GM21526 (cell line): Measurements from ENCODE around the gene ANKRD28.

Experiments used
- ATAC-seq: cut with Tn5 transposase; IDR thresholded peaks from one replicate; pipeline ENCODE4 v1.9.1; 2021; ENCODE audit warnings: moderate library complexity; ENCODE audit not compliant: unreplicated experiment, low FRiP score

Gene ANKRD28

DNA sequence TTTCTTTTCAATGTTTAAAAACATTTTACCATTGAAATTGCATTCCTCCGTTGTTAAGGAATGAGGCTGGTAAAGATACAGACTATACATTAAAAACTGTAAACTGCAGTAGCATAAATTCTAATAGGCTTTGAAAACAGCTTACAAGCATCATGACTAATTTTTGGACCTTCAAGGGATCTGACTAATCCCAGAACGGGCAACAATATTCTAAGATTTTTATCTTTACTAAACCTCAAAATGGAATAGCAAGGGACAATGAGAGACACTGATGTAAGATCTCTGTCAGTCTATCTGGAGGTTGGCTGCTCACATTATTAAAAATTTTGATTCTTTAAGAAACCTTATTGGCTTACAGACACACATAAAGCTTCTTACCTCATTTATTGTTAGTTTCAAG, 121.5 kb downstream of the ANKRD28 start:
- ATAC-seq: no peak

DNA sequence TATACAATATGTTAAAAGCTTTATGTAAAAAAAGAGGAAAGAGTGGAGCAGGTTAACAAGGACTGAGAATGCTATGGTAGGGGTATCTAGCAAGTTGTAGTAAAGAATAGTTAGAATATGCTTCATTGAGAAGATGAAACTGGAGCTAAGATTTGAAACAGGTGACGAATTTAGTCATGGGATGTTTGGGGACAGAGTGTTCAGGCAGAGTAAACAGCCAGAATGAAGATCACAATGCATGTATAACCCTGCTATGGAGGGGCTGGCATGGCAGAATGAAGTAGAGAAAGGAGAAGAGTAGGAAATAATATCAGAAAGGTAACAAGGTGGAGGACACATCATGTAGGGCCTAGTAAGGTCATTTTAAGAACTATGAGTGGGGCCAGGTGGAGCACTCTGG, 124.2 kb downstream of the ANKRD28 start:
- no peak for ATAC-seq

DNA sequence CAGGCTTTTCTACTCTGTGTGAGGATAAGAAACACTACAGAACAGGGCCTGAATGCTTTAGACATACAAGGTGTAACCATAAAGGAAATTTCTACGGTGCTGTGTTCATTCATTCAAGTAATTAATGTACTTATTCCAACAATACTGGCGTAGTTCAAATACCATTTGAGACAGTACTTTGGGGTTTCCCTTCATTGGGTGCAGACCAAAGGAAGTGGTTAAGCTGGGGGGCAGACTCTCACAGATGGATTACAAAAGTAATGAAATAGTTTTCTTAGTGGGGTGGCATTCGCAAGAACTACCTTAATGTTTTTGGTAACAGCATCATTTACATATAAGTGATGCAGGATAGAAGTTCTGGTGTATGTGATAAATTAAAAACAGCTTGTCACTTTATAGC, 130.3 kb downstream of the ANKRD28 start:
- no peak for ATAC-seq

DNA sequence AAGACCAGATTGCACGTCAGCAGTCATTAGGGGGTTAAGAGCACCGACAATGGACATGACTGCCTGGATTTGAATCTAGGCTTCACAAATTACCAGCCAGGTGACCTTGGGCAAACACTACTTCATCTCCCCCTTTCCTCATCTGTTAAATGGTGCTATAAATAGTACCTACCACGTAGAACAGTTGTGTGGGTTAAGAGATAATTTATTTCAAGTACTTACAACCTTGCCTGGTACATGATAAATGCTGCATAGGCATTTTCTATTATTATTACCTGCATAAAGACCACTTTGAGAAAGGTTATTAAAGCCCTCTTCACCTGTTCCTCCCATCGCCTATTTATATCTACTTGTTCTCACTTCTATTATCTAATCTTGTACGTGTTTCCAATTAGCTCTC, 131.5 kb downstream of the ANKRD28 start:
- no peak for ATAC-seq

DNA sequence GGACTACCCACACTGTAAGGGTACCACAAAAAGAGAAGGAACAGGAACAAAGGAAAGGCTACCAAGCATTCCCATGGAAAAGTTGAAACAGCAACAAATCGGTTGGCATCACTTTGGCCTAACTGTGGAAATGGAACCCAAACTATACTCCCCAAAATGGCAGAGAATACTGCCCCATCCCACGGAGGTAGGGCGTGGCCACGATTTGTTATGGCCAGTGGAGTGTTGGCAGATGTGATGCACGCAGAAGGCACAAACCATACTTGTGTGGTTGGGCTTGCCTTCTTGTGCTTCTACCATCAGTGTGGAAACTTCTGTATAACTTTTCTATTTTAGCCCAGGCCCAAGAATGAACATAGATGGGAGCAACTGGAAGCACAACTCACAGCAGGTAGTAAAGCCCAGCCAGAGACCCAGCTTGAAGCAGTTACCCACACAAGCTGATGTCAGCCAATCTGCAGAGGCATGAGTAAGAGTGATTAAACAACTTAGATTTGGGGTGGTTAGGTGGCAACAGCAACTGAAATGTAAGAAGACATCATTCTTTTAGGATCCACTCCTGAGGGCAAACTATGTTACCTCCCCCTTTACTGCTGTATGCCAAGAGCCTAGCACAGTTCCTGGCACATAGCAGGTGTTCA, 132.1 kb downstream of the ANKRD28 start:
- no peak for ATAC-seq

DNA sequence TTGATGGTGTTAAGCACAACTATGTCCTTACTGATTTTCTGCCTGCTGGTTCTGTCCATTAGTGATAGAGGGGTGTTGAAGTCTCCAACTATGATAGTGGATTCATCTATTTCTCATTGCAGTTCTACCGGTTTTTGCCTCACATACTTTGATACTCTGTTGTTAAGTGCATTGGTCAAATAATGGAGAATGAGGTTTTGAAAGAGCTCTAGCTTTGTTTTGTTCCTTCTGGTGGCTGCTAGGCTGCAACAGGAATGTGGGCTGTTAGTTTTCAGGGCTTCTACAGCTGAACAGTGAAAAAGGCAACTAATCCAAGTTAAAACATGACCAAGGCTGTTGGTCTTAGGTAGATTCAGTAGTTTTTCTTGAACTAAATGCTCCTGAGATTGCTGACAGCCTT, 133.6 kb downstream of the ANKRD28 start:
- ATAC-seq: no peak

DNA sequence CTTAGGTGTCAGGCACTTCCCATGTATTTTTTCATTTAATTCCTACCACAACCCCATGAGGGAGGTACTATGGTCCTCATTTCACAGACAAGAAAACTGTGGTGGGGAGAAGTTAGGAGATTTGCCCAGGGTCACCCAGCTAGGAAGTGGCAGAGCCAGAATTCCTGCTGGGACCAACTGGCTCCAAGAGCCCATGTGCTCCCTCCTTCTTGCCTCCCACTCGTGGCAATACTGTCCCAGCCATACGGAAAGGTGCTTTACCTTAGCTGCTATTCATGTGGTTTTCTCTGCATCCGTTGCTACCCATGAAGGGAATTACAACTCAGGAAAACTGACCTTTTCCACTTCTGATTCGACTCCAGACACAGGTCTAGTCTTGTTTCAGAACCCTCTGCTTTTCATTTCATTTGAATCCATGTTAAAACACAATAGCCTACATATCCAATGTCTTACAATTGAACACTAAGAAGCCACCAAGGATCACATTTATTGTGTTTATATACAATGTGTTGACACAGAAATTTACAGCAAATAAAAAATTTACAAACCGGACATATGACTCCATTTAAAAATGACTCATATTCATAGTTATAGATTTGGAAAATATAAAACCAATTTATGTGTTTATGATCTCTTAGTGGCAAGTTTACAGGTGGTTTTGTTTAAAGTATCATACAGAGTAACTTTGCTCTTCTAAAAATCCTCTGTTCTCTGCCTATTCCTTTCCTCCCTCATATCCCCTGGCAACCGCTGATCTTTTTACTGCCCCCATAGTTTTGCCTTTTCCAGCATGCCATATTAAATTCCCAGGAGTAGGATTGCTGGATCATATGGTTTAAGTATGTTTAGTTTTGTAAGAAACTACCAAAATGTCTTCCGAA, 137.5 kb downstream of the ANKRD28 start:
- ATAC-seq: no peak

DNA sequence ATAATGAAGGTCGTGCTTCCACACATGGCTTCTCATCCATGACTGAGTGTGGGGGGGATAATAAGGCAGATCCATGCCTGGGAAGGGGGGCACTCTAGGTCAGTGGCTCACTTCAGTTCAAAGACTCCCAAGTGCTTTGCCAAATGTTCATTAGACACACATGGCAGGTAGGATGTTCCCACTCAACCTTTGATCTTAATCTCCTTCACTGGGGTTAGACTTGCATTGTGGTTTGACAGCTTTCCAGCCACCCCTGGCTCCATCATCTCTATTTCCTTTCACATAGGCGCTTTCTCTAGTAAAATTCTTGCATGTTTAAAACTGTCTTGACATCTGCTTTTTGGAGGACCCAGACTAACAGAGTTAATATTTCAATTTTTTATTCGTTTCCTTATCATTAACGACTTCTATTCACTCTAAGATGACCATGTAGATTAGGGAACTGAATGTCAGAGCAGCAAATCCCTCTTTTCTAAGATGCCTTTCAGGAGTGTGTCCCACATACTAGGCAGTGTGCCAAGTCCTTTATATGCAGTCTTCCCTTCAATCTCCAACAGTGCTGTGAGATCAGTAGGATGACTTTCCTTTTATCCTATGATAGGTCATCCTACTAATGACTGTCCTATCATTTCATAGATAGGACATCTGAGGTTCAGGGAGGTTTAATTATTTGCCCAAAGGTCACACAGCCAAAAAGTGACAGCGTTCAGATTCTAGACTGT, 138.4 kb downstream of the ANKRD28 start:
- ATAC-seq: no peak

DNA sequence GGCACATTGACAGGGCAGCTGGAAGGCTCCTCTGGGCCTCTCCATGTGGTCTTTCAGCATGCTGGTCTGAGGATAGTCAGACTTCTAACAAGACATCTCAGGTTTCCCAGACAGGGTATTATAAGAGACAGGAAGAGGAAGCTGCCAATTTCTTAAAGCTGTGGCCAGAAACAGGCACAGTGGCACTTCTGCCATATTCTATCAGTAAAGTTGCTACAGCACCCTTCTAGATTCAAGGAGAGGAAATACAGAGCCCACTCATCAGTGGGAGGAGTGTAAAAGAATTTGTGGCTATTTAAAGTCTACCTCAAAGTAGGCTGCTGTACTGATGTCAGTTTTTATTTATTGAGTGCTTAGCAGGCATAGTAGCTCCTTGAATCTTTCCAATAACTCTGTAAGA, 140.8 kb downstream of the ANKRD28 start:
- ATAC-seq: no peak

DNA sequence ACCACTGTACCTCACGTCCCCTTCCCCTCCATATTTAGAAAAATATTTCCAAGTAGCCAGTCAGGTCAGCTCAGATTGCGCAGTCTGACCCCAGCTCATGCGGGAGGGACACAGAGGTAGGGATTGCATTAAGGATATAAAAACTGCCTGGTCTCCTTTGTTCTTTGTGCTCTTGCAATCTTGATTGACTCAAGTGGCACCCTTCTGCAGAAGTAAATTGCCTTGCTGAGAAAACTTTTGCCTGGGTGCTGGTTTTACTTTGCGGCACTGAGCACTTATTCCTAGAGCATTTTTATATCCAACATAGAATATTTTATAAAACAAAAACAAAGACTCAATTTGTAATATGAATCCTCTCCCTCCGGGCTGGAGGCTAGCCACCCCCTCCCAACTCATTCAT, 141.4 kb downstream of the ANKRD28 start:
- ATAC-seq: no peak

DNA sequence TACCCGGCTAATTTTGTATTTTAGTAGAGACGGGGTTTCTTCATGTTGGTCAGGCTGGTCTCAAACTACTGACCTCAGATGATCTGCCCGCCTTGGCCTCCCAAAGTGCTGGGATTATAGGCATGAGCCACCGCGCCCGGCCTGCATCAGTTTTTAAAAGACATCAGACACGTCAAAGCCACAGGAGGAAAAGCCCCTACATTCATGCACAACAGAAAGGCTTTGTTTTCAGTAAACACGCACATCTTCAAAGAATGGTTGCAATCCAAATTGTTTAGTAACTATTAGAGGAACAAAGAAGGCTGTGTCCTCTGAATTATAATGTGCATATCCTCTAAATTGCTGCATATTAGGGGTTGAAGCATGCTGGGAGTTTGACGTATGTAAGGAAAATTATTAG, 142.9 kb downstream of the ANKRD28 start:
- no peak for ATAC-seq

DNA sequence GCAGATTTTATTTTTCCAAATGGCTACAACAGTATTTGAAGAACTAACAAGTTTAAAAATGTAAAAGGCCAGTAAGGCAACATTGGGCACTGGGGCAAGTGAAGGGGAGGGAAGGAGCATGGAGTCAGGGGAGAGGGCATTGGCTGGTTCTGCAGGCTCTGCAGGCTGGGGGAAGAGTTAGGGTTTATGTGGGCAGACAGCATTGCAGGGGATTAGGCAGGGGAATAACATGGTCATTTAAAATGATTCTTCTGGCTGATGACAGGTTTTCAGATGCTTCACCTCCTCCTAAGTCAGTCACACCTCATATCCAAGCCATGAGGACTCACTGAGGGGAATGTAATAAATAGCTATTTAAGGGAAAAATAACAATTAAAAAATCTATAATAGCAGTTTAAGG, 143.7 kb downstream of the ANKRD28 start:
- no peak for ATAC-seq

DNA sequence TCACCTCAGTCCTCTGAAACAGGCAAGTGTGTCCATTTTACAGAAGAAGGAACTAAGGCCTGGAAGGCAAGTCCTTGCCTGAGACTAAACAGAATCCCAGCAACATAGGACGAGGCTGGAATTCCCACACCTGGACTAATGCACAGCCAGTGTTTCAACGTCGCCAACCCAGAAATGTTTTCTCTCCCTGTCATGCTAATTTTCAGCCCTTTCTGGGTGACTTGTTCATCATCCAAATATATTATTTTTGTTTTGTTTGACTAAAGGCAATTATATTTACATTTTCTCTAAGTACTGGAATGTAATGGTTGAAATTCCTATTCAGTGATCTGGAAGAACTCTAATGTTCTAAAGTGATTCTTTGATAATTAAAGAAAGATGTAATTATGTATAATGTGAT, 144.5 kb downstream of the ANKRD28 start:
- ATAC-seq: no peak

DNA sequence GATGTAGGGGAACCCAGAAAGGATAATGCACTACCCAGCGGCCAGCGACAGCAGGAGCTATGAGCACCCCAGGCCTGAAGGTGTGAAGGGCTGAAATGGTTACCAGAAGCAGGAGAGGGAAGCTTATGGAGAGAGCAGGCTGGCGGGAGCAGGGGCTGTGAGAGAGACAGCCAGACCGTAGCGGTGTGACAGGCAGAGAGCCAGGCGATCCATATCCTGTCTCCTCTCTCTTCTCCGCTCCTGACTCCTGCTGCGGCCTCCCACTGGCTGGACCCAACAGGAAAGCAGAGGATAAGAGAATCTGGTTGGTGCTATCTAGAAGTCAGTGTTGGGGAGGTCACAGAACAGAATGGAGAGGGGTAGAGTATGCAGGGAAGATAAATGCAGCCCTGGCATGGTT, 146.4 kb downstream of the ANKRD28 start:
- no peak for ATAC-seq

DNA sequence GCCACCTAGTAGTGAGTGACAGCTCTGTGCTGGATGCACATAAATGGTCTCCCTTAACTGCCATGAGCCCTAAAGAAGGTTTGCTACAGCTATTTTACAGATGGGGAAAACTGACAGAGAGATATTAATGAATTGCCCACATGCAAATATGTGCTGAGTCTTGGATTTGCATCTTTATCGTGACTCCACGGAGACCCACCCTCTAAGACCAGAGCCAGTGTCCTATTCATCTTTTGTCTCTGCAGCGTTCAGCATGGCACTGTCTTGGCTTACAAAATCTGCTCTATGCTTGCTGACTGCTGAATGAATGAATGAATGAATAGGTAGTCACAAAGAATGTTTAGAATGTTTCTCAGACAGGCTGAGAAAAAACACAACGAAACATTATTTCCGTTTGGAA, 147.9 kb downstream of the ANKRD28 start:
- ATAC-seq: no peak

DNA sequence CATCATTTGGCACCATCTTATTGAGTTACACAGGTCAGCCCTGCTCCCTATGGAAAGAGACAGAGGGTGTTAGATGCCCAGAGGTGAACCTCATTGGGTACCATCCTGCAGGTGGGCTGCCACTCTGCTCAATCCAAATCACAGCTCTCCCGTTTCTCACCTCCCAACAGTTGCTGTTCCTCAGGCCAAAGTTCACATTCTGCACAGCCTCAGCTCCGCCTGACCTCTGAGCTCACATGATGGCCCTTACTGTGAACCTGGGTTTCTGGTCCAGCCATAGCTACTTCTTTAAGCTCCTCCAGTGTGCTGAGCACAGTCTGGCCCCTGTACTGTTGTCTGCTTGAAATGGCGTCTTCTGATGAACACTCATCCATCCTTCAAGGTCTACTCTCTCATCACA, 148.4 kb downstream of the ANKRD28 start:
- ATAC-seq: no peak

DNA sequence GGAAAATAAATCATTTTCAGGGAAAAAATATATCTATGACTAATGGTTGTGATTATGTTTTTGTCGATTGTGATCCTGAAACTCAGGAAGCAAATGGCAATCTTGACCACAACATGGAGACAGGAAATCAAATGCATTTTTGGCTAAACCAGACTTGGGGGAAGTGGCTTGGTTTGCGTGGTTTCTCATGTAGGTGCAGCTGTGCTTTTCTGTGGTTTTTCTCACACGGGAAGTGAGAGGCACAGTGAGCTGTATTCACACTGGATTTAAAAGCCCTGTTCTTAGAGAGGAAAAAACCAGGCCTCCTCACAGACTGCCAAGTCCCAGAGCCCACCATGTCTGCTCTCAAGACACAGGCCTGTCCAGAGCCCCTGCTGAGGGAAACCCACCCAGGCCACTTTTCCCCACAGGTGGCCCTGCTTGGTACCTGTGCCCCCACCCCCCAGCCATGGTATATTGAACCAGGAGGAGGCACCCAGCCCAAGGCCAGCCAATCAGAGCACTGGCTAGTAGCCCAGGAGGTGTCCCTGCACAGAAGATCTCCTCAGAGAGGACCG, 150.1 kb downstream of the ANKRD28 start:
- peak; percentile 85 for ATAC-seq

DNA sequence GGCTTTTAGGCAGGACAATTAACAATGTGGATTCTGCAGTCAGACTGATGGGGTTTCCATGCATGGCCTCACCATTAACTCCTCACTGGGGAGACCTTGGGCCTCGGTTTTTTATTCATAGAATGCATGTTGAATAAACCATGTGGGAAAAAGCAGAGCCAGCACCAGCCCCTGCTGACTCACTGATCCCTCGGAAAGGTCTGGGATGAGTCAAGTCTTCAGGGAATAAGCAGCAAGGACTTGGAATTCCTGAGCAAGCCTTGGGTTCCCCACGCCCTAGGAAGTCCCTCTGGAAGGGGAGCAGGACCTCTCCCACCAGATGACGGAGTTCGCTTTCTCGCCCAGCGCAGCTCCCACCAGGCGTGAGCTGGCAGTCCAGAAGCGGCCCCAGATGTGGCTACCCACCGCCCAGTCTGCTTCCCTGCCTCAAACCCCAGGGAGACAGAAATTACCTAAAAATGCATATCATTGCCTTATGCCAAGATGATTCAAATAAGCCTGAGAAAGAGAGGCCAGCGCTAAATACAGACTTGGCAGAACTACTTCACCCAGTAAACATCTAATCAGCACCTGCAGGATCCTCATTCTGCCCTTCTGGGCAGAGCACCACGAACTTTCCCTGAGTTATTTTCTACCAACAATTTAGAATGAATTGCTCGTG, 150.8 kb downstream of the ANKRD28 start:
- peak; percentile 23 for ATAC-seq

DNA sequence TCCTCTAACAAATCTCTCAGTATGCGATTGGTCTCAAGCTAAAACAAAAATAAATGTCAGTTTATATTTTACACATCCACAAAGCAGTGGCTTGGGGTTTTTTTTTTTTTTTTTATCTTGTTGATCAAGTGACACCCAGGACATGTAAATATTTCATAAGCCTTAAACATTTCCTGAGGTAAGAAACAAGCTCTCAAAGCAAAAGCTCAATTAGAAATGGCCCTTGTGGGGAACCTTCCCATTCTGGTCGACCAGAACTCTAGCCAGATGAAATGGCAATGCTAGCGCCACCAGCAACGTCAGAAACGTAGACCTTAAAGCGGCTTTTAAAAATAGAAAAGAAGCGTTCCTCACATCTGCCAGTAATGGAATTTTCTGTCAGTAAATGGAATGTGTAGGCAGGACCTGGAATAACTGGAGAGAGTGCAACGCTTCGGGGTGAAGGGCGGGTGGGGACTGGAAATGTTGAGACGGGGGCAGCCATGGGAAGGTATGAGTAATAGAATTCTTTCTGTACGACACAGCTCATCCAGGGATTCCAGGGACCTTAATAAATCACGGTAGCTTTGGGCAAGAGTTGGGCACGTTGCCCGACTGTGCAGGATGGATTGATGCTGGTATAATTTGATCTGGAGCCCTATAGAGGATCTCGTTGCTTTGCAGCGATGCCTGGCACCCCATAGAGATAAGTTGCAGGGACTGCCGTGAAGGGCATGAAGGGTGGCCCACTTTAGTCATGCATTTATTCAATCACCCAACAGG, 151.9 kb downstream of the ANKRD28 start:
- ATAC-seq: no peak

DNA sequence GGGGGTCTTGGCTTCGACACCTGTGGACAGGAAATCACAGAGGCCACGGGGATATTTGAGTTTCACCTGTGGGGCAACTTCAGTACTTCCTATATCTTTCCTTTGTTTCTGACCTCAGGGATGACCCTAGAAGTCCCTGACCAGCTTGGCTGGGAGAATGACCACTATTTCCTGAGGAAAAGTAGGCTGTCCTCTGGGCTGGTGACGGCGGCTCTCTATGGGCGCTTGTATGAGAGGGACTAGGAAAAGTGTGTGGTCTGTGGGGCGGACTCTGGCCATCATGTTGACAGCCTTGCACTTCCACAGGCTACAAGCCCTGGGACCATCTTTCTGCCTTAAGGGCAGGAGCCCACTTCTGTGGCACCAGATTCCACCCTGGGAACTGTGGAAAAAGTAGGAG, 152.5 kb downstream of the ANKRD28 start:
- no peak for ATAC-seq
